Measurements from ENCODE around the gene METTL23.

The METTL23 gene

GRCh38 chr17:76726776-76727718 is at the start of gene METTL23:
Gene METTL23 (plus strand): TSS chr17:76726839. CDS start chr17:76729711, 2,872 bp downstream.
- peak; percentile 69 to 74 for DNase-seq (ENCODE audit: low read depth in 2 of 2)

- DNase-seq (ENCODE audit: low read depth in 2 of 2), result no peak
These were observed 49.2 kb upstream of the METTL23 start for GRCh38 chr17:76677406-76677805.

- DNase-seq (ENCODE audit: low read depth in 2 of 2), result no peak
These were observed 48.3 kb upstream of the METTL23 start for GRCh38 chr17:76678330-76678729.

- DNase-seq (ENCODE audit: low read depth in 2 of 2), result no peak
These were observed 47.4 kb upstream of the METTL23 start for GRCh38 chr17:76679239-76679638.

- DNase-seq (ENCODE audit: low read depth in 2 of 2), result peak; percentile 38 to 56
These were observed 45.2 kb upstream of the METTL23 start for GRCh38 chr17:76681222-76682137.

- DNase-seq (ENCODE audit: low read depth in 2 of 2), result no peak
These were observed 44.3 kb upstream of the METTL23 start for GRCh38 chr17:76682296-76682695.

GRCh38 chr17:76683011-76683755 is 43.5 kb upstream of the METTL23 start:
- no peak for DNase-seq (ENCODE audit: low read depth in 2 of 2)

GRCh38 chr17:76683921-76684745 is 42.5 kb upstream of the METTL23 start:
- DNase-seq (ENCODE audit: low read depth in 2 of 2), result no peak

GRCh38 chr17:76684756-76685155 is 41.9 kb upstream of the METTL23 start:
- no peak for DNase-seq (ENCODE audit: low read depth in 2 of 2)

- DNase-seq (ENCODE audit: low read depth in 2 of 2), result no peak
These were observed 41.3 kb upstream of the METTL23 start for GRCh38 chr17:76685366-76685765.

- no peak for DNase-seq (ENCODE audit: low read depth in 2 of 2)
These were observed 40.8 kb upstream of the METTL23 start for GRCh38 chr17:76685846-76686245.

GRCh38 chr17:76686538-76687297 is 39.9 kb upstream of the METTL23 start:
- DNase-seq (ENCODE audit: low read depth in 2 of 2), result no peak

GRCh38 chr17:76687298-76688164 is 39.1 kb upstream of the METTL23 start:
- no peak for DNase-seq (ENCODE audit: low read depth in 2 of 2)

GRCh38 chr17:76688165-76688622 is 38.4 kb upstream of the METTL23 start:
- no peak for DNase-seq (ENCODE audit: low read depth in 2 of 2)

- DNase-seq (ENCODE audit: low read depth in 2 of 2), result no peak
These were observed 36.8 kb upstream of the METTL23 start for GRCh38 chr17:76689859-76690258.

- DNase-seq (ENCODE audit: low read depth in 2 of 2), result no peak
These were observed 35.9 kb upstream of the METTL23 start for GRCh38 chr17:76690596-76691280.

- no peak for DNase-seq (ENCODE audit: low read depth in 2 of 2)
These were observed 35.1 kb upstream of the METTL23 start for GRCh38 chr17:76691379-76692191.

Data from stimulated activated CD4-positive, alpha-beta T cell treated with anti-CD3 and anti-CD28 coated beads, Interleukin-15, amount 100 ng/mL, for 48 hours (primary cell).